ENCODE measurements around the gene ACSL6.

GRCh38 chr5:132053483-132053882, 42.0 kb upstream of the ACSL6 start:
- TF ChIP-seq CTCF (IDR thresholded peaks at IDR 0.05) (no peak), EZH2 (IDR thresholded peaks at IDR 0.05; ENCODE audit: borderline replicate concordance, insufficient read depth, low read depth, low read length, poor library complexity, severe bottlenecking) (no peak)
